T-helper 2 cell treated with Interferon-gamma antibody and Interleukin-4, amounts not matched to agents 5 μg/mL and 100 μg/mL, for 36 hours (primary cell): ENCODE measurements around the gene TRAF3IP1.

Experiments
- DNase-seq: peaks from one replicate; pipeline ENCODE4 v3.0.0; 2021; ENCODE audit warnings: low spot score
- H3K27ac Mint-ChIP-seq: one replicate; pipeline ENCODE4 v1.8.0; 2021; ENCODE audit warnings: mild to moderate bottlenecking, mixed read lengths
- H3K27me3 Mint-ChIP-seq: one replicate; pipeline ENCODE4 v1.8.0; 2021; ENCODE audit warnings: low read depth, mixed read lengths
- H3K36me3 Mint-ChIP-seq: one replicate; pipeline ENCODE4 v1.8.0; 2021; ENCODE audit warnings: low read depth, mixed read lengths
- H3K4me1 Mint-ChIP-seq: one replicate; pipeline ENCODE4 v1.8.0; 2021; ENCODE audit warnings: low read depth, mixed read lengths
- H3K4me3 Mint-ChIP-seq: one replicate; pipeline ENCODE4 v1.8.0; 2022; ENCODE audit warnings: mild to moderate bottlenecking, moderate library complexity, mixed read lengths
- H3K9me3 Mint-ChIP-seq: one replicate; pipeline ENCODE4 v1.8.0; 2021; ENCODE audit warnings: mixed read lengths

TRAF3IP1 gene

GRCh38 chr2:238379096-238379810 is 58.9 kb downstream of the TRAF3IP1 start:
- Mint-ChIP-seq H3K4me1 (peaks cover 29% of the 10 kb centered on the region), H3K4me3 (peak overlapping the region; percentile 59), H3K27me3 (no peaks in the 10 kb centered on the region), H3K27ac (peak overlapping the region; percentile 78), H3K36me3 (peaks cover 6% of the 10 kb centered on the region), H3K9me3 (no peaks in the 10 kb centered on the region)
- DNase-seq = peak; percentile 12

GRCh38 chr2:238380336-238380735 is 60.0 kb downstream of the TRAF3IP1 start:
- peaks cover 6% of the 10 kb centered on the region for H3K36me3 Mint-ChIP-seq
- H3K9me3 Mint-ChIP-seq = no peaks in the 10 kb centered on the region
- H3K27me3 Mint-ChIP-seq = no peaks in the 10 kb centered on the region
- no peak overlapping the region for H3K4me3 Mint-ChIP-seq
- peaks cover 29% of the 10 kb centered on the region for H3K4me1 Mint-ChIP-seq
- DNase-seq = no peak
- H3K27ac Mint-ChIP-seq = peak overlapping the region; percentile 21

GRCh38 chr2:238380785-238381184 is 60.5 kb downstream of the TRAF3IP1 start:
- no peak overlapping the region for H3K4me3 Mint-ChIP-seq
- peak overlapping the region; percentile 21 for H3K27ac Mint-ChIP-seq
- H3K4me1 Mint-ChIP-seq = peaks cover 29% of the 10 kb centered on the region
- H3K9me3 Mint-ChIP-seq = no peaks in the 10 kb centered on the region
- DNase-seq = no peak
- peaks cover 6% of the 10 kb centered on the region for H3K36me3 Mint-ChIP-seq
- no peaks in the 10 kb centered on the region for H3K27me3 Mint-ChIP-seq

GRCh38 chr2:238381341-238382115 is 61.2 kb downstream of the TRAF3IP1 start:
- H3K27me3 Mint-ChIP-seq = no peaks in the 10 kb centered on the region
- no peak overlapping the region for H3K27ac Mint-ChIP-seq
- DNase-seq = no peak
- peaks cover 29% of the 10 kb centered on the region for H3K4me1 Mint-ChIP-seq
- H3K4me3 Mint-ChIP-seq = no peak overlapping the region
- H3K9me3 Mint-ChIP-seq = no peaks in the 10 kb centered on the region
- peaks cover 6% of the 10 kb centered on the region for H3K36me3 Mint-ChIP-seq

- Mint-ChIP-seq H3K4me1 (peaks cover 25% of the 10 kb centered on the region), H3K4me3 (no peak overlapping the region), H3K27ac (no peak overlapping the region), H3K27me3 (no peaks in the 10 kb centered on the region), H3K36me3 (peaks cover 6% of the 10 kb centered on the region), H3K9me3 (no peaks in the 10 kb centered on the region)
- DNase-seq = no peak
These were observed 62.1 kb downstream of the TRAF3IP1 start for GRCh38 chr2:238382381-238382781.

GRCh38 chr2:238383135-238383534 is 62.8 kb downstream of the TRAF3IP1 start:
- H3K9me3 Mint-ChIP-seq = no peaks in the 10 kb centered on the region
- no peaks in the 10 kb centered on the region for H3K27me3 Mint-ChIP-seq
- H3K4me1 Mint-ChIP-seq = peaks cover 26% of the 10 kb centered on the region
- DNase-seq = no peak
- peaks cover 6% of the 10 kb centered on the region for H3K36me3 Mint-ChIP-seq
- no peak overlapping the region for H3K4me3 Mint-ChIP-seq
- no peak overlapping the region for H3K27ac Mint-ChIP-seq

GRCh38 chr2:238383743-238384380 is 63.5 kb downstream of the TRAF3IP1 start:
- Mint-ChIP-seq H3K27me3 (no peaks in the 10 kb centered on the region), H3K9me3 (no peaks in the 10 kb centered on the region), H3K4me1 (peaks cover 26% of the 10 kb centered on the region), H3K36me3 (peaks cover 6% of the 10 kb centered on the region), H3K4me3 (no peak overlapping the region), H3K27ac (no peak overlapping the region)
- DNase-seq = no peak

- no peaks in the 10 kb centered on the region for H3K9me3 Mint-ChIP-seq
- peaks cover 6% of the 10 kb centered on the region for H3K4me1 Mint-ChIP-seq
- no peak overlapping the region for H3K4me3 Mint-ChIP-seq
- H3K36me3 Mint-ChIP-seq = no peaks in the 10 kb centered on the region
- no peak for DNase-seq
- H3K27ac Mint-ChIP-seq = no peak overlapping the region
- no peaks in the 10 kb centered on the region for H3K27me3 Mint-ChIP-seq
These were observed 67.0 kb downstream of the TRAF3IP1 start for GRCh38 chr2:238387332-238387731.

GRCh38 chr2:238388794-238389193 is 68.5 kb downstream of the TRAF3IP1 start:
- H3K36me3 Mint-ChIP-seq = no peaks in the 10 kb centered on the region
- H3K9me3 Mint-ChIP-seq = no peaks in the 10 kb centered on the region
- H3K27me3 Mint-ChIP-seq = no peaks in the 10 kb centered on the region
- peaks cover 6% of the 10 kb centered on the region for H3K4me1 Mint-ChIP-seq
- no peak overlapping the region for H3K27ac Mint-ChIP-seq
- DNase-seq = no peak
- H3K4me3 Mint-ChIP-seq = no peak overlapping the region

- Mint-ChIP-seq H3K27ac (no peak overlapping the region), H3K9me3 (no peaks in the 10 kb centered on the region), H3K27me3 (no peaks in the 10 kb centered on the region), H3K4me3 (no peak overlapping the region), H3K36me3 (no peaks in the 10 kb centered on the region), H3K4me1 (peaks cover 6% of the 10 kb centered on the region)
- no peak for DNase-seq
These were observed 69.8 kb downstream of the TRAF3IP1 start for GRCh38 chr2:238389988-238390589.

GRCh38 chr2:238391042-238391689 is 70.8 kb downstream of the TRAF3IP1 start:
- H3K9me3 Mint-ChIP-seq = no peaks in the 10 kb centered on the region
- no peaks in the 10 kb centered on the region for H3K27me3 Mint-ChIP-seq

GRCh38 chr2:238396663-238397062 is 76.3 kb downstream of the TRAF3IP1 start:
- Mint-ChIP-seq H3K4me3 (no peak overlapping the region), H3K4me1 (peaks cover 3% of the 10 kb centered on the region), H3K27me3 (no peaks in the 10 kb centered on the region), H3K9me3 (no peaks in the 10 kb centered on the region), H3K36me3 (no peaks in the 10 kb centered on the region), H3K27ac (no peak overlapping the region)
- no peak for DNase-seq

More at GRCh38 chr2:238391042-238391689, 70.8 kb downstream of the TRAF3IP1 start:
- peaks cover 9% of the 10 kb centered on the region for H3K4me1 Mint-ChIP-seq
- H3K36me3 Mint-ChIP-seq = no peaks in the 10 kb centered on the region
- DNase-seq = no peak
- H3K27ac Mint-ChIP-seq = no peak overlapping the region
- H3K4me3 Mint-ChIP-seq = no peak overlapping the region

- Mint-ChIP-seq H3K27me3 (no peaks in the 10 kb centered on the region), H3K9me3 (no peaks in the 10 kb centered on the region), H3K27ac (no peak overlapping the region), H3K4me1 (peaks cover 3% of the 10 kb centered on the region), H3K36me3 (no peaks in the 10 kb centered on the region), H3K4me3 (no peak overlapping the region)
- DNase-seq = no peak
These were observed 77.0 kb downstream of the TRAF3IP1 start for GRCh38 chr2:238397356-238397755.
